ENCODE results near the gene STOM.
"Not testable (repeated sequence)": the region's sequence is repeated elsewhere in the genome, so short reads cannot be mapped to it uniquely, and the experiment has no call there.

The STOM gene

GRCh38 chr9:121369595-121370265 lies at the start of gene STOM:
TSS of gene STOM (minus strand) at chr9:121370250. CDS start at chr9:121370187, 63 bp downstream.
- peak; percentile 75 for DNase-seq

- no peak for DNase-seq
Observed at GRCh38 chr9:121411993-121412392, 41.9 kb upstream of the STOM start.

- no peak for DNase-seq
Observed at GRCh38 chr9:121405899-121406298, 35.8 kb upstream of the STOM start.

GRCh38 chr9:121404906-121405305 lies 34.9 kb upstream of the STOM start:
- DNase-seq = no peak

- no peak for DNase-seq
Observed at GRCh38 chr9:121399883-121400607, 30.0 kb upstream of the STOM start.

- no peak for DNase-seq
Observed at GRCh38 chr9:121399126-121399882, 29.3 kb upstream of the STOM start.

GRCh38 chr9:121398374-121398773 lies 28.3 kb upstream of the STOM start:
- no peak for DNase-seq

- DNase-seq = not testable (repeated sequence)
Observed at GRCh38 chr9:121397277-121397676, 27.2 kb upstream of the STOM start.

GRCh38 chr9:121395558-121395957 lies 25.5 kb upstream of the STOM start:
- no peak for DNase-seq

GRCh38 chr9:121394292-121394691 lies 24.2 kb upstream of the STOM start:
- DNase-seq = no peak

GRCh38 chr9:121393318-121393717 lies 23.3 kb upstream of the STOM start:
- DNase-seq = no peak

- DNase-seq = no peak
Observed at GRCh38 chr9:121390372-121390771, 20.3 kb upstream of the STOM start.

GRCh38 chr9:121388140-121388905 lies 18.3 kb upstream of the STOM start:
- DNase-seq = no peak

- no peak for DNase-seq
Observed at GRCh38 chr9:121386442-121387175, 16.6 kb upstream of the STOM start.

GRCh38 chr9:121383715-121384114 lies 13.7 kb upstream of the STOM start:
- DNase-seq = no peak

GRCh38 chr9:121380846-121381245 lies 10.8 kb upstream of the STOM start:
- DNase-seq = no peak

- no peak for DNase-seq
Observed at GRCh38 chr9:121376214-121376830, 6.3 kb upstream of the STOM start.

- no peak for DNase-seq
Observed at GRCh38 chr9:121373011-121373729, 3.1 kb upstream of the STOM start.

- DNase-seq = no peak
Observed at GRCh38 chr9:121372239-121373010, 2.4 kb upstream of the STOM start.

- no peak for DNase-seq
Observed at GRCh38 chr9:121371495-121372061, 1.5 kb upstream of the STOM start.

Data from stimulated activated CD8-positive, alpha-beta memory T cell treated with anti-CD3 and anti-CD28 coated beads, Interleukin-4, amount 100 ng/mL, for 48 hours (primary cell).